Skeletal muscle satellite cell (primary cell): ENCODE data around the gene ATAD3B.
"Not testable (repeated sequence)": the region's sequence is repeated elsewhere in the genome, so short reads cannot be mapped to it uniquely, and the experiment has no call there.

Experiments
- H3K27me3 ChIP-seq: 2 replicates; pipeline ENCODE4 v1.7.0; 2013; ENCODE audit warnings: low read length; ENCODE audit not compliant: control insufficient read depth, insufficient read depth
- H3K36me3 ChIP-seq: 2 replicates; pipeline ENCODE4 v1.7.0; 2013; ENCODE audit warnings: mild to moderate bottlenecking, control low read depth, low read length; ENCODE audit not compliant: insufficient read depth
- H3K4me1 ChIP-seq: 2 replicates; pipeline ENCODE4 v1.7.0; 2013; ENCODE audit warnings: low read length; ENCODE audit not compliant: control insufficient read depth, insufficient read depth
- H3K4me2 ChIP-seq: 2 replicates; pipeline ENCODE4 v1.7.0; 2013; ENCODE audit warnings: mild to moderate bottlenecking, low read length
- H3K4me3 ChIP-seq: 2 replicates; pipeline ENCODE4 v1.7.0; 2013; ENCODE audit warnings: low read length
- H3K9ac ChIP-seq: 2 replicates; pipeline ENCODE4 v1.7.0; 2013; ENCODE audit warnings: mild to moderate bottlenecking, low read depth, low read length, moderate library complexity
- H3K9me3 ChIP-seq: replicated peaks from 2 replicates; pipeline ENCODE4 v1.7.0; 2013; ENCODE audit warnings: mild to moderate bottlenecking, control low read depth, low read length

The ATAD3B gene

GRCh38 chr1:1489231-1489630 lies 17.7 kb downstream of the ATAD3B start:
- Histone ChIP-seq H3K9ac (no peak overlapping the region), H3K4me1 (no peaks in the 10 kb centered on the region), H3K27me3 (no peaks in the 10 kb centered on the region), H3K36me3 (peaks cover 66% of the 10 kb centered on the region), H3K9me3 (peaks cover 4% of the 10 kb centered on the region), H3K4me2 (no peak overlapping the region), H3K4me3 (no peak overlapping the region)

- Histone ChIP-seq H3K4me3 (no peak overlapping the region), H3K9ac (no peak overlapping the region), H3K4me1 (no peaks in the 10 kb centered on the region), H3K27me3 (no peaks in the 10 kb centered on the region), H3K36me3 (peaks cover 62% of the 10 kb centered on the region), H3K9me3 (peaks cover 4% of the 10 kb centered on the region), H3K4me2 (no peak overlapping the region)
Measured at GRCh38 chr1:1489861-1490260, 18.3 kb downstream of the ATAD3B start.

- Histone ChIP-seq H3K4me3 (no peak overlapping the region), H3K4me2 (no peak overlapping the region), H3K9me3 (peaks cover 4% of the 10 kb centered on the region), H3K4me1 (no peaks in the 10 kb centered on the region), H3K9ac (no peak overlapping the region), H3K36me3 (peaks cover 64% of the 10 kb centered on the region), H3K27me3 (no peaks in the 10 kb centered on the region)
Measured at GRCh38 chr1:1490633-1491230, 19.2 kb downstream of the ATAD3B start.

GRCh38 chr1:1491601-1492000 lies 20.0 kb downstream of the ATAD3B start:
- peaks cover 64% of the 10 kb centered on the region for H3K36me3 ChIP-seq

GRCh38 chr1:1494311-1494710 lies 22.7 kb downstream of the ATAD3B start:
- not testable (repeated sequence) for H3K4me2 ChIP-seq, H3K9ac ChIP-seq, H3K9me3 ChIP-seq, H3K4me3 ChIP-seq, H3K4me1 ChIP-seq, H3K27me3 ChIP-seq
- peaks cover 47% of the 10 kb centered on the region for H3K36me3 ChIP-seq

More at GRCh38 chr1:1491601-1492000, 20.0 kb downstream of the ATAD3B start:
- H3K4me2 ChIP-seq, result no peak overlapping the region
- H3K4me1 ChIP-seq, result no peaks in the 10 kb centered on the region
- no peaks in the 10 kb centered on the region for H3K27me3 ChIP-seq
- no peak overlapping the region for H3K9ac ChIP-seq
- no peak overlapping the region for H3K4me3 ChIP-seq
- peaks cover 4% of the 10 kb centered on the region for H3K9me3 ChIP-seq

GRCh38 chr1:1495461-1495975 lies 24.0 kb downstream of the ATAD3B start:
- not testable (repeated sequence) for H3K27me3 ChIP-seq, H3K9me3 ChIP-seq, H3K4me3 ChIP-seq, H3K9ac ChIP-seq, H3K4me2 ChIP-seq, H3K4me1 ChIP-seq
- peaks cover 37% of the 10 kb centered on the region for H3K36me3 ChIP-seq

GRCh38 chr1:1504777-1505365 lies 33.3 kb downstream of the ATAD3B start:
- Histone ChIP-seq H3K9ac (peak overlapping the region; percentile 55), H3K4me2 (peak overlapping the region; percentile 59)
- not testable (repeated sequence) for H3K36me3 ChIP-seq, H3K4me1 ChIP-seq, H3K4me3 ChIP-seq, H3K9me3 ChIP-seq, H3K27me3 ChIP-seq

- H3K36me3 ChIP-seq, H3K27me3 ChIP-seq, H3K9me3 ChIP-seq, H3K4me3 ChIP-seq, H3K4me1 ChIP-seq: not testable (repeated sequence)
- Histone ChIP-seq H3K9ac (peak overlapping the region; percentile 55), H3K4me2 (peak overlapping the region; percentile 59)
Measured at GRCh38 chr1:1505366-1505798, 33.8 kb downstream of the ATAD3B start.

- not testable (repeated sequence) for H3K9me3 ChIP-seq, H3K4me3 ChIP-seq, H3K27me3 ChIP-seq, H3K36me3 ChIP-seq, H3K4me1 ChIP-seq
- peak overlapping the region; percentile 54 for H3K9ac ChIP-seq
- H3K4me2 ChIP-seq, result peak overlapping the region; percentile 59
Measured at GRCh38 chr1:1505801-1506200, 34.2 kb downstream of the ATAD3B start.

GRCh38 chr1:1507305-1507704 lies 35.7 kb downstream of the ATAD3B start:
- H3K9ac ChIP-seq, result no peak overlapping the region
- no peak overlapping the region for H3K4me3 ChIP-seq
- H3K4me1 ChIP-seq, result peaks cover 12% of the 10 kb centered on the region
- no peak overlapping the region for H3K4me2 ChIP-seq
- H3K9me3 ChIP-seq, result no peaks in the 10 kb centered on the region
- no peaks in the 10 kb centered on the region for H3K27me3 ChIP-seq
- H3K36me3 ChIP-seq, result no peaks in the 10 kb centered on the region

GRCh38 chr1:1508775-1509464 lies 37.4 kb downstream of the ATAD3B start:
- H3K9me3 ChIP-seq, H3K9ac ChIP-seq, H3K4me3 ChIP-seq, H3K27me3 ChIP-seq, H3K36me3 ChIP-seq, H3K4me2 ChIP-seq: not testable (repeated sequence)
- H3K4me1 ChIP-seq, result peaks cover 12% of the 10 kb centered on the region

GRCh38 chr1:1509465-1509850 lies 37.9 kb downstream of the ATAD3B start:
- not testable (repeated sequence) for H3K9ac ChIP-seq, H3K36me3 ChIP-seq, H3K4me2 ChIP-seq, H3K4me3 ChIP-seq, H3K9me3 ChIP-seq, H3K27me3 ChIP-seq
- peaks cover 12% of the 10 kb centered on the region for H3K4me1 ChIP-seq
